Measurements from ENCODE around the gene KPNA1. TPM values are rescaled to one million over a fixed set of nuclear protein-coding genes. Genes with fewer than 3 reads are reported as not detected.
"Not testable (repeated sequence)": the region's sequence is repeated elsewhere in the genome, so short reads cannot be mapped to it uniquely, and the experiment has no call there.

Gene KPNA1
- total RNA-seq, 1 donor from 2014 or later = 73.4 TPM

GRCh38 chr3:122515020-122515468, 305 bp upstream of the KPNA1 start:
- H3K27ac Mint-ChIP-seq (ENCODE audit: unreplicated experiment) = peak overlapping the region; percentile 84
- peaks cover 12% of the 10 kb centered on the region for H3K27me3 Mint-ChIP-seq (ENCODE audit: unreplicated experiment)
- H3K4me1 Mint-ChIP-seq (ENCODE audit: unreplicated experiment) = peaks cover 35% of the 10 kb centered on the region
- H3K36me3 Mint-ChIP-seq (ENCODE audit: unreplicated experiment) = peaks cover under 1% of the 10 kb centered on the region
- H3K9me3 Mint-ChIP-seq (ENCODE audit: unreplicated experiment) = no peaks in the 10 kb centered on the region
- DNase-seq (ENCODE audit: extremely low spot score, unreplicated experiment) = no peak
- no peak for TF ChIP-seq CTCF (IDR thresholded peaks at IDR 0.05)
- H3K4me3 Mint-ChIP-seq (ENCODE audit: unreplicated experiment) = peak overlapping the region; percentile 81

- Mint-ChIP-seq H3K4me3 (ENCODE audit: unreplicated experiment) (peak overlapping the region; percentile 95), H3K27me3 (ENCODE audit: unreplicated experiment) (peaks cover 6% of the 10 kb centered on the region), H3K27ac (ENCODE audit: unreplicated experiment) (peak overlapping the region; percentile 94), H3K36me3 (ENCODE audit: unreplicated experiment) (peaks cover 4% of the 10 kb centered on the region), H3K9me3 (ENCODE audit: unreplicated experiment) (no peaks in the 10 kb centered on the region), H3K4me1 (ENCODE audit: unreplicated experiment) (peaks cover 37% of the 10 kb centered on the region)
- TF ChIP-seq CTCF (IDR thresholded peaks at IDR 0.05) = no peak
- no peak for DNase-seq (ENCODE audit: extremely low spot score, unreplicated experiment)
Measured at GRCh38 chr3:122513386-122514122, 1.2 kb downstream of the KPNA1 start.

- H3K27ac Mint-ChIP-seq (ENCODE audit: unreplicated experiment) = peak overlapping the region; percentile 20
- no peak for TF ChIP-seq CTCF (IDR thresholded peaks at IDR 0.05)
- H3K9me3 Mint-ChIP-seq (ENCODE audit: unreplicated experiment) = no peaks in the 10 kb centered on the region
- H3K4me3 Mint-ChIP-seq (ENCODE audit: unreplicated experiment) = peak overlapping the region; percentile 28
- H3K27me3 Mint-ChIP-seq (ENCODE audit: unreplicated experiment) = no peaks in the 10 kb centered on the region
- no peak for DNase-seq (ENCODE audit: extremely low spot score, unreplicated experiment)
- H3K4me1 Mint-ChIP-seq (ENCODE audit: unreplicated experiment) = peaks cover 37% of the 10 kb centered on the region
- peaks cover 4% of the 10 kb centered on the region for H3K36me3 Mint-ChIP-seq (ENCODE audit: unreplicated experiment)
Measured at GRCh38 chr3:122512284-122512683, 2.5 kb downstream of the KPNA1 start.

GRCh38 chr3:122510878-122511535, 3.7 kb downstream of the KPNA1 start:
- peaks cover 4% of the 10 kb centered on the region for H3K36me3 Mint-ChIP-seq (ENCODE audit: unreplicated experiment)
- no peak for TF ChIP-seq CTCF (IDR thresholded peaks at IDR 0.05)
- no peak overlapping the region for H3K4me3 Mint-ChIP-seq (ENCODE audit: unreplicated experiment)
- no peak for DNase-seq (ENCODE audit: extremely low spot score, unreplicated experiment)
- no peaks in the 10 kb centered on the region for H3K27me3 Mint-ChIP-seq (ENCODE audit: unreplicated experiment)
- peaks cover 41% of the 10 kb centered on the region for H3K4me1 Mint-ChIP-seq (ENCODE audit: unreplicated experiment)
- H3K9me3 Mint-ChIP-seq (ENCODE audit: unreplicated experiment) = no peaks in the 10 kb centered on the region
- H3K27ac Mint-ChIP-seq (ENCODE audit: unreplicated experiment) = no peak overlapping the region

GRCh38 chr3:122508944-122509343, 5.8 kb downstream of the KPNA1 start:
- not testable (repeated sequence) for H3K27me3 Mint-ChIP-seq (ENCODE audit: unreplicated experiment); H3K4me3 Mint-ChIP-seq (ENCODE audit: unreplicated experiment); H3K9me3 Mint-ChIP-seq (ENCODE audit: unreplicated experiment); DNase-seq (ENCODE audit: extremely low spot score, unreplicated experiment); H3K36me3 Mint-ChIP-seq (ENCODE audit: unreplicated experiment); H3K27ac Mint-ChIP-seq (ENCODE audit: unreplicated experiment)
- peaks cover 40% of the 10 kb centered on the region for H3K4me1 Mint-ChIP-seq (ENCODE audit: unreplicated experiment)

All from osteocyte (in vitro differentiated cells).